WI38 (cell line): Measurements from ENCODE around the gene MMRN1.

Source experiments
- H3K4me3 ChIP-seq: 2 replicates; pipeline ENCODE4 v1.5.1; 2011; ENCODE audit warnings: low read depth, mild to moderate bottlenecking, control low read depth, low read length
- CTCF ChIP-seq: IDR thresholded peaks from 2 replicates; pipeline ENCODE4 v1.5.1; 2012; ENCODE audit warnings: low read depth, mild to moderate bottlenecking, control low read depth, low read length

The MMRN1 gene

GRCh38 chr4:89995814-89996213 lies 101.2 kb downstream of the MMRN1 start:
- TF ChIP-seq CTCF, result no peak
- no peak overlapping the region for H3K4me3 ChIP-seq

DNA sequence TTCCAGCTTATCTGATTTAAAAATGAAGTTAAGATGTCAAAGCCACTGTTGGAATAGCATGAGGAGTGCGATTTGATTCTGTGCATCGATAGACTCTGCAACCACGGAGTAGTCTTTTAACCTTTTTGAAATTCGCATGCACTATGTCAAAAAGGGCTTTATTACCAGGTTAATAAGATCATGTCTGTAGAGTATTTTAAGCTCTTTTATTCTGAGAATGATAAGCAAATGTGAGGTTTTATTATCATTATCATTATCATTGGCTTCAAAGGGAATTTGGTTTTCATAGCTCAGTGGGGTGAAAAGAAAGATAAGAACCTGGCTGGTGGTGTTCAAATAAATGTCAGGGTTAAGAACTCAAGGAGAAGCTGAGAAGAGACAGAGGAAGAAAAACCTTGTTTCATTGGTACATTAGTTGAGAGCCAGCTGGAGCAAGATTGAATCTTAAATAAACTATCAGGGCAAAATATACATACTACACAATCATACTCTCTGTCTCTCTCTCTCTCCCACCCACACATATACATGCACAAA lies 102.6 kb downstream of the MMRN1 start:
- no peak overlapping the region for H3K4me3 ChIP-seq
- no peak for TF ChIP-seq CTCF

GRCh38 chr4:89998469-89999011 lies 103.9 kb downstream of the MMRN1 start:
- no peak overlapping the region for H3K4me3 ChIP-seq

DNA sequence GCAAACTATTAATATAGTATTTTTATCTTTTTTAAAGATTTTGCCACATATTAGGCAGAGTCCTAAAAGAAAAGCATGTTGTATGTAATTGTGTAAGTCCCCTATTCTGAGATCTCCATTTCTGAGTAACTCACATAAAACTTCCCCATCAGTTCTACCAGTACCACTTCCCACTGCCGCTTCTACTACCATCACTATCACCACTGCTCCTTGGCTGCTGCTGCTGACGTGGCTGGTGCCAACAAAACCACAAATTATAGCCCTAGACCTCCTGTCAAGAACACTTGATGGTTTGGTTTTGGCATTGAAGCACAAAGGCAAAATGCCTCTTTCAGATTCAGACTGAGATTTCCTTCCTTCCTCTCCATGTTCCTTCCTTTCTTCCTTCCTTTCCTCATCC lies 106.4 kb downstream of the MMRN1 start:
- no peak for TF ChIP-seq CTCF
- H3K4me3 ChIP-seq, result no peak overlapping the region

More at GRCh38 chr4:89998469-89999011, 103.9 kb downstream of the MMRN1 start:
- no peak for TF ChIP-seq CTCF

DNA sequence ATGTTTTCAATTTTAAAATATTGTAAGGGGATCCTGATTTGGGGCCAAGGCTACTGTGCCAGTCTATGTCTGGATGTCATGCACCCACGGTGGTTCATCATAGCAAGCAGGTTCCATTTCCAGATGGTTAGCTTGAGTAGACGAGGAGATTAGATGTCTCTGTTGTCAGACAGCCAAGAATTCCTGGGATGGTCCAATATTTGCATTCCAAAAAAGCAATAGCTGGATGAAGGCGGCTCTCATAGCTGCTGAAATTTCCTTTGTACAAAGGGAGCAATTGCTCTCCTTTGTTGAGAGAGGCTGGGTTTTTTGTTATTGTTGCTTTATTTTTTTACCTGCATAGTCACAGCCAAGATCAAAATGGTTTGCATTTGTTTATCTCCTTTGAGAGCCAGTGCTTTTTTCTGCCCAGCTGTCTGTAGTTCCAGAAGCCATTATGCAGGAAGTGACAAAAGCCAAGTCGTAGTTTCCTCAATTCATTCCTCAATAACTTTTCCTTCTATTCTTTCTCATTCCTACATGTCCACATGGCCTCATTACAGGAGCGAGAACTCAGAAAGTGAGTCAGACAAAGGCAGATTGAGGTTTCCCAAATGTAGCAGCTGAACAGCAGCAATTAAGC lies 107.9 kb downstream of the MMRN1 start:
- no peak for TF ChIP-seq CTCF
- H3K4me3 ChIP-seq, result no peak overlapping the region
